Measurements from ENCODE around the gene DICER1.

GRCh38 chr14:95165517-95165916 is 8.2 kb upstream of the DICER1 start:
- TF ChIP-seq CTCF (conservative IDR thresholded peaks at IDR 0.05; ENCODE audit: low read depth in 2 of 2) (no peak), EZH2phosphoT487 (IDR thresholded peaks at IDR 0.05; ENCODE audit: unreplicated experiment) (no peak), REST (IDR thresholded peaks at IDR 0.05; ENCODE audit: unreplicated experiment) (no peak), POLR2AphosphoS5 (IDR thresholded peaks at IDR 0.05; ENCODE audit: low read depth) (no peak), CREB1 (CRISPR knock-in tag; IDR thresholded peaks at IDR 0.05; ENCODE audit: low read depth) (no peak), EZH2 (IDR thresholded peaks at IDR 0.05; ENCODE audit: low read depth, unreplicated experiment) (no peak), ETS1 (IDR thresholded peaks at IDR 0.05) (no peak), ZNF114 (CRISPR knock-in tag; IDR thresholded peaks at IDR 0.05) (no peak)
